ENCODE measurements around the gene TRIM28. TPM values are rescaled to one million over a fixed set of nuclear protein-coding genes. Genes with fewer than 3 reads are reported as not detected.

Gene TRIM28
- total and polyA plus RNA-seq, 9 of the 15 experiments (the other 6 are each of a cell fraction or from before 2014, with no cell fraction given): 12.1 to 797 (median 490) TPM

DNA sequence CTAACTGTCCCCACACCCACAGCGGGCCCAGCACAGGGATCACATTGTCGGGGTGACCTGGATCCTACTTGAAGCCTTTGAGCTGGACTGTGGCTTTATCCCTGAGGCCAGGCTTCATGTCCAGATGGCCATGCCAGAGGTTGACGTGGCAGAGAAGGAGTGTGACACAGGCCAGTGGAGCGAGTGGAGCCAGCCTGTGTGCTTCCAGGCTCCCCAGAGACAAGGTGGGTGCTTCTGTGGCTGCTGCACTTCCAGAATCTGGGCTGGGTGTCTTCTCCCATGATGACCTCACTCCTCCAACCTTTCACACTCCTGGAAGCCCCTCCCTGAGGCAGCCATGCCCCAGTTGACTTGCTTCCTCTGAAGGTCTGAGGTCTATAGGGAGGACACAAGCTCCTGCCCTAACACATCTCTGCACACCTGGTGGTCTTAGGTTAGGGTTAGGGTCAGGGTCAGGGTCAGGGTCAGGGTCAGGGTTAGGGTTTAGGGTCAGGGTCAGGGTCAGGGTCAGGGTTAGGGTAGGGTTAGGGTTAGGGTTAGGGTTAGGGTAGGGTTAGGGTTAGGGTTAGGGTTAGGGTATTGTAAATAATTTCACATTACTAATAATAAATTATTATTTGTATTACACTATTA lies 42.4 kb downstream of the TRIM28 start:
- Histone ChIP-seq H3K27ac (ENCODE audit: extremely low read depth, low read depth, low read length) (peak overlapping the region; percentile 69; the same call in 2 of the 3 replicates), H3K36me3 (ENCODE audit: control insufficient read depth, insufficient read depth, low read length) (peaks cover 27% of the 10 kb centered on the region)
- WGBS (ENCODE audit: insufficient coverage, low coverage, missing lambda C conversion rate): 91% methylated on average over 4 of the region's 4 CpGs
- peak; percentile 1; the same call in 1 of the 2 replicates for TF ChIP-seq HDGF (IDR thresholded peaks at IDR 0.05)
- TF ChIP-seq NR2C2 (CRISPR knock-in tag; IDR thresholded peaks at IDR 0.05): no peak
- TF ChIP-seq NR2C2 (tag; IDR thresholded peaks at IDR 0.05): peak; percentile 45; the same call in 1 of the 2 replicates
- TF ChIP-seq, protein P1, sequence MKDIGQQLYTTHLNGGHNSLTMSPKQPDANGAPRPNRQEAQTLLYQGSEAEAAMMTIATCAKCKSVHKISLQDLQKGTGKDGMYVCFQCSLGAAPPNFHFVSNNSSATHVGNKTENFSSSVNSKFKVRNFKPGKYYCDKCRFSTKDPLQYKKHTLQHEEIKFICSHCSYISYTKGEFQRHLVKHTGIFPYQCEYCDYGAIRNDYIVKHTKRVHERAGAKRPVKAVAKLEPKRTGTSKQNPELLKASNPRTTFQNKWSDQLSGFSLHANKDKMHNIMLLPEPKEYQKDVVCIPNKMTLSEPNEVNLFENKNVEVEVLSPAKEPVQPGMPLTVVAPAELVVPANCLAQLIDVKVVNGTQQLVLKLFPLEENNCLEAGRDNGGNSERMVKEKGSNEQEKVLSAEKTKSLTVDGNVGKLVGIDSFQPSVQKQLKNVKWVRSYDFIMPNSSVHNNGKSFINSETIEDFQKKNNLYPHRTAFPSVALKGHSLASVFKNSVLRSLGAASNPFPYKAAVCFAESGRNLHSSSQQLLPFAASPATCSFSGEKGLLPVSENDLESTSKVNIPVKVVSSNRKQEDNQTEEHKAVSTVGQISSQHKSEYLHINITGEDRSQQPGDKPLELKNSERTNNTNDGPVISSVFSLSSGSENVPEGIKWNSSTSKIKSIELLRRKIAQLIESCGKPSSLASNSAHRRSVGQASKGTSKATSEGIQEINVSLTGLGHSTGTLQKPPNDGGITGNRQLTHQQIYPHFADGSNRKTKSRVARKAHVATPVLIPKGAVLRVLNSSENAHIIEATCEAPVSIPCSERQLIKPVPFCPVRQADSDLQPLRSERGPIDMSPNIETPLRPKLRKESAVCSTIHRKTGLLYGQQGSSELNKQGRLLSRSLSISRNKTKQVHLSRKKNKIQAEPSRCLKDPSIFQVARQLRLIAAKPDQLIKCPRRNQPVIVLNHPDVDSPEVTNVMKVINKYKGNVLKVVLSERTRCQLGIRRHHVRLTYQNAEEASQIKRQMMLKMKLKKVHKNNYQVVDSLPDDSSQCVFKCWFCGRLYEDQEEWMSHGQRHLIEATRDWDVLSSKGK (CRISPR knock-in tag; IDR thresholded peaks at IDR 0.05): no peak
- no peak for TF ChIP-seq ZC3H4 (CRISPR knock-in tag; IDR thresholded peaks at IDR 0.05; ENCODE audit: borderline replicate concordance)
- no peak for TF ChIP-seq ZNF311 (CRISPR knock-in tag; IDR thresholded peaks at IDR 0.05)
- TF ChIP-seq BCOR (IDR thresholded peaks at IDR 0.05): no peak
- TF ChIP-seq HCFC1 (IDR thresholded peaks at IDR 0.05; ENCODE audit: low read depth, low read length): no peak
- TF ChIP-seq, protein P2, sequence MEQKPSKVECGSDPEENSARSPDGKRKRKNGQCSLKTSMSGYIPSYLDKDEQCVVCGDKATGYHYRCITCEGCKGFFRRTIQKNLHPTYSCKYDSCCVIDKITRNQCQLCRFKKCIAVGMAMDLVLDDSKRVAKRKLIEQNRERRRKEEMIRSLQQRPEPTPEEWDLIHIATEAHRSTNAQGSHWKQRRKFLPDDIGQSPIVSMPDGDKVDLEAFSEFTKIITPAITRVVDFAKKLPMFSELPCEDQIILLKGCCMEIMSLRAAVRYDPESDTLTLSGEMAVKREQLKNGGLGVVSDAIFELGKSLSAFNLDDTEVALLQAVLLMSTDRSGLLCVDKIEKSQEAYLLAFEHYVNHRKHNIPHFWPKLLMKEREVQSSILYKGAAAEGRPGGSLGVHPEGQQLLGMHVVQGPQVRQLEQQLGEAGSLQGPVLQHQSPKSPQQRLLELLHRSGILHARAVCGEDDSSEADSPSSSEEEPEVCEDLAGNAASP (IDR thresholded peaks at IDR 0.05): peak; percentile 27; the same call in 1 of the 2 replicates
- no peak for TF ChIP-seq NR4A1 (CRISPR knock-in tag; IDR thresholded peaks at IDR 0.05)
- 0 out of 2 replicates have a peak, but pooled peaks have one; percentile 49 for TF ChIP-seq NR4A1 (tag; IDR thresholded peaks at IDR 0.05)
- TF ChIP-seq, protein P3, sequence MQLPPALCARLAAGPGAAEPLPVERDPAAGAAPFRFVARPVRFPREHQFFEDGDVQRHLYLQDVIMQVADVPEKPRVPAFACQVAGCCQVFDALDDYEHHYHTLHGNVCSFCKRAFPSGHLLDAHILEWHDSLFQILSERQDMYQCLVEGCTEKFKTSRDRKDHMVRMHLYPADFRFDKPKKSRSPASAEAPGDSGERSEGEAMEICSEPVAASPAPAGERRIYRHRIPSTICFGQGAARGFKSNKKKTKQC (CRISPR knock-in tag; IDR thresholded peaks at IDR 0.05): no peak
- 0 out of 2 replicates have a peak, but pooled peaks have one; percentile 28 for TF ChIP-seq OTX1 (CRISPR knock-in tag; IDR thresholded peaks at IDR 0.05)
- no peak for TF ChIP-seq ZNF121 (CRISPR knock-in tag; conservative IDR thresholded peaks at IDR 0.05)
- peak; percentile 86; the same call in 1 of the 2 replicates for TF ChIP-seq ESRRA (IDR thresholded peaks at IDR 0.05; ENCODE audit: borderline replicate concordance, low read depth)

More for the DNA sequence above, 42.4 kb downstream of the TRIM28 start:
- Histone ChIP-seq H3K4me1 (replicated peaks in 1 of 2; ENCODE audit: control insufficient read depth in 2 of 2, insufficient read depth in 2 of 2, low read length in 2 of 2) (peaks cover 36 to 40% of the 10 kb centered on the region in 2 experiments), H3K9me3 (replicated peaks; ENCODE audit: control insufficient read depth, insufficient read depth, low read depth, low read length) (peaks cover 2% of the 10 kb centered on the region; the same call in 1 of the 2 replicates), H4K20me1 (replicated peaks; ENCODE audit: control insufficient read depth, insufficient read depth, low read length) (no peaks in the 10 kb centered on the region), H2AFZ (ENCODE audit: low read depth, low read length) (no peak overlapping the region), H3K4me2 (ENCODE audit: insufficient read depth, low read length) (peak overlapping the region; percentile 49; the same call in 1 of the 2 replicates), H3K9me1 (ENCODE audit: control insufficient read depth, insufficient read depth, low read length) (no peaks in the 10 kb centered on the region), H3K27me3 (ENCODE audit: control insufficient read depth in 2 of 2, insufficient read depth in 2 of 2, low read length in 2 of 2) (no peaks in the 10 kb centered on the region; a peak in 1 of 5 replicates), H3K4me3 (no peak overlapping the region), H3K9ac (ENCODE audit: insufficient read depth in 1 of 2, low read depth in 2 of 2, low read length in 2 of 2) (peak overlapping the region in 1 of 2 experiments; percentile 6; a peak in 2 of 4 replicates), H3K79me2 (ENCODE audit: control insufficient read depth, insufficient read depth, low read length) (peaks cover 11% of the 10 kb centered on the region; the same call in 2 of the 3 replicates)
- in situ Hi-C loops (cut with MboI) (no loop called here), intact Hi-C loops (cut with micrococcal nuclease) (no loop called here)
- no TSS peak for BruUV-seq (replicated peaks)
- ChIA-PET CTCF (ENCODE audit: low intra/inter-chr PET ratio) (no interaction called here), POLR2A (no interaction called here)
- FAIRE-seq (no peak), ATAC-seq (peak; percentile 36), DNase-seq (ENCODE audit: extremely low read depth in 1 of 4, low spot score in 3 of 4) (peak in 1 of 4 experiments; percentile 18)

Data from K562 (cell line).